Stimulated activated naive CD8-positive, alpha-beta T cell treated with anti-CD3 and anti-CD28 coated beads, Interleukin-15, Interleukin-2, amounts not matched to agents 100 ng/mL and 50 ng/mL, for 24 hours (primary cell): ENCODE measurements around the gene MBLAC2.

ENCODE experiments used
- H3K27ac Mint-ChIP-seq: one replicate; pipeline ENCODE4 v1.8.0; 2021; ENCODE audit warnings: mild to moderate bottlenecking, mixed read lengths
- H3K27me3 Mint-ChIP-seq: one replicate; pipeline ENCODE4 v1.8.0; 2021; ENCODE audit warnings: mixed read lengths
- H3K36me3 Mint-ChIP-seq: one replicate; pipeline ENCODE4 v1.8.0; 2021; ENCODE audit warnings: low read depth, mixed read lengths
- H3K4me1 Mint-ChIP-seq: one replicate; pipeline ENCODE4 v1.8.0; 2021; ENCODE audit warnings: low read depth, mixed read lengths
- H3K4me3 Mint-ChIP-seq: one replicate; pipeline ENCODE4 v1.8.0; 2021; ENCODE audit warnings: mild to moderate bottlenecking, mixed read lengths
- H3K9me3 Mint-ChIP-seq: one replicate; pipeline ENCODE4 v1.8.0; 2021; ENCODE audit warnings: mixed read lengths

Gene MBLAC2

GRCh38 chr5:90410178-90410762 is 64.3 kb downstream of the MBLAC2 start:
- peaks cover 4% of the 10 kb centered on the region for H3K9me3 Mint-ChIP-seq
- H3K27me3 Mint-ChIP-seq = no peaks in the 10 kb centered on the region
- H3K27ac Mint-ChIP-seq = no peak overlapping the region
- no peak overlapping the region for H3K4me3 Mint-ChIP-seq
- H3K36me3 Mint-ChIP-seq = peaks cover 24% of the 10 kb centered on the region
- H3K4me1 Mint-ChIP-seq = peaks cover 15% of the 10 kb centered on the region

DNA sequence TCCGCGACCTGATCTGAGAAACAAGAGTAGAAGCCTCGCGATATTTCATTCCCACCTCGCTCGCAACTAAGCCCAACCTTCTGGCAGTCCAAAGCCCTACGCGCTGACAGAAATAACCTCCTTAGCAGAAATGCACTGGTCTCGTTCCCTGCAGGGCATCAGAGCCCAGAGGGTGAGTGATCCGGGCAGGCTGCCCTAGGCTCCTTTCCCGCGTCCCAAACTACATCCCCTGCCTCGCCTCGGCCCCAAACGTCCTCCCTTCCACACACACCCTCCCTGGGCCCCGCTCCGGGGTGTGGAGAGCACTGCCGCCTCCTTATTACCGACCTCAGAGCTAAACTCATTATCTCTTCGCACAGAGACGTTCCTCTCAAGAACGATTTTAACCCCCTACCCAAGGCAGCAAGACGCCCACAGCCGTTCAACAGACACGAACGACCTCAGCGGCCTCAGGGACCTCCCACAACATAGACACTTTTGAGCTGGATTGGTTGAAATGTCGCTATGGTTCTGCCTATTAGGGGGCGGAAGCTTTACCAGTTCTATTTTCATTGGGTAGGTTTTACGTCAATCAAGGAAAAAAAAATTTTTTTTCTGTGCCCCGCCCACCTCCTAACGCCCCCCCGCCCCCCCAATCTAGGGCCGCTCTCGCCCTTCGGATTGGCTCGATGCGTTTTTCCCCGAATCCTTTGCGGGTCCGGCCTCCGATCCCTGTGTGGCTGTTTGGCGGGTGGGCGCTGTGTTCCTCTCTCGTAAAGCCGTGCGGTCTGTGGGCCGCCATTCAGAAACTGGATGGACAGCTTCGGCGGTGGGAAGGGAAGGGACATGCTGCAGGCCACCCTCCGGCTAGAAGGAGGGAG is 65.0 kb downstream of the MBLAC2 start, which contains the start of gene CETN3:
Gene CETN3, minus strand, starts transcription at position 439 of the 860 bp plus-strand sequence. Its CDS starts 95 bp downstream, at position 344.
- H3K4me1 Mint-ChIP-seq = peaks cover 15% of the 10 kb centered on the region
- H3K36me3 Mint-ChIP-seq = peaks cover 30% of the 10 kb centered on the region
- no peak within 1 kb of the TSS for H3K27ac Mint-ChIP-seq
- H3K27me3 Mint-ChIP-seq = no peaks in the 10 kb centered on the region
- no peaks in the 10 kb centered on the region for H3K9me3 Mint-ChIP-seq
- H3K4me3 Mint-ChIP-seq = no peak within 1 kb of the TSS

GRCh38 chr5:90408571-90409317 is 65.8 kb downstream of the MBLAC2 start:
- Mint-ChIP-seq H3K9me3 (no peaks in the 10 kb centered on the region), H3K4me3 (no peak overlapping the region), H3K27me3 (no peaks in the 10 kb centered on the region), H3K36me3 (peaks cover 35% of the 10 kb centered on the region), H3K4me1 (peaks cover 15% of the 10 kb centered on the region), H3K27ac (no peak overlapping the region)
